Hematopoietic multipotent progenitor cell treated with erythropoietin and hydrocortisone succinate and interleukin-3 and kit ligand, for 15 days (in vitro differentiated cells): ENCODE data around the gene MGST3.
"Not testable (repeated sequence)": the region's sequence is repeated elsewhere in the genome, so short reads cannot be mapped to it uniquely, and the experiment has no call there.

Experiments
- DNase-seq: peaks from one replicate; pipeline ENCODE4 v3.0.0-alpha.2; 2015; ENCODE audit warnings: low spot score

MGST3 gene

GRCh38 chr1:165629151-165629550 lies 1.9 kb upstream of the MGST3 start:
- no peak for DNase-seq

- no peak for DNase-seq
Measured at GRCh38 chr1:165629848-165630628, 996 bp upstream of the MGST3 start.

- DNase-seq = peak; percentile 85
Measured at GRCh38 chr1:165631342-165632151, 513 bp downstream of the MGST3 start.

- no peak for DNase-seq
Measured at GRCh38 chr1:165632152-165632469, 1.1 kb downstream of the MGST3 start.

GRCh38 chr1:165632491-165632890 lies 1.5 kb downstream of the MGST3 start:
- DNase-seq = no peak

GRCh38 chr1:165633614-165634013 lies 2.6 kb downstream of the MGST3 start:
- DNase-seq = no peak

- DNase-seq = no peak
Measured at GRCh38 chr1:165634154-165634921, 3.3 kb downstream of the MGST3 start.

- no peak for DNase-seq
Measured at GRCh38 chr1:165635329-165635728, 4.3 kb downstream of the MGST3 start.

GRCh38 chr1:165635823-165636222 lies 4.8 kb downstream of the MGST3 start:
- DNase-seq = no peak

- DNase-seq = peak; percentile 2
Measured at GRCh38 chr1:165637427-165637826, 6.4 kb downstream of the MGST3 start.

GRCh38 chr1:165638211-165638610 lies 7.2 kb downstream of the MGST3 start:
- DNase-seq = not testable (repeated sequence)

- DNase-seq = peak; percentile 3
Measured at GRCh38 chr1:165639821-165640623, 9.0 kb downstream of the MGST3 start.

GRCh38 chr1:165641231-165641987 lies 10.4 kb downstream of the MGST3 start:
- DNase-seq = no peak

- DNase-seq = no peak
Measured at GRCh38 chr1:165644064-165644735, 13.2 kb downstream of the MGST3 start.

GRCh38 chr1:165645654-165646366 lies 14.8 kb downstream of the MGST3 start:
- peak; percentile 94 for DNase-seq

GRCh38 chr1:165647517-165647916 lies 16.5 kb downstream of the MGST3 start:
- no peak for DNase-seq

GRCh38 chr1:165647970-165648369 lies 16.9 kb downstream of the MGST3 start:
- peak; percentile 3 for DNase-seq

GRCh38 chr1:165648919-165649572 lies 18.0 kb downstream of the MGST3 start:
- DNase-seq = no peak

- peak; percentile 71 for DNase-seq
Measured at GRCh38 chr1:165650981-165651625, 20.1 kb downstream of the MGST3 start.
